ENCODE measurements around the gene GYPC.

GYPC gene

DNA sequence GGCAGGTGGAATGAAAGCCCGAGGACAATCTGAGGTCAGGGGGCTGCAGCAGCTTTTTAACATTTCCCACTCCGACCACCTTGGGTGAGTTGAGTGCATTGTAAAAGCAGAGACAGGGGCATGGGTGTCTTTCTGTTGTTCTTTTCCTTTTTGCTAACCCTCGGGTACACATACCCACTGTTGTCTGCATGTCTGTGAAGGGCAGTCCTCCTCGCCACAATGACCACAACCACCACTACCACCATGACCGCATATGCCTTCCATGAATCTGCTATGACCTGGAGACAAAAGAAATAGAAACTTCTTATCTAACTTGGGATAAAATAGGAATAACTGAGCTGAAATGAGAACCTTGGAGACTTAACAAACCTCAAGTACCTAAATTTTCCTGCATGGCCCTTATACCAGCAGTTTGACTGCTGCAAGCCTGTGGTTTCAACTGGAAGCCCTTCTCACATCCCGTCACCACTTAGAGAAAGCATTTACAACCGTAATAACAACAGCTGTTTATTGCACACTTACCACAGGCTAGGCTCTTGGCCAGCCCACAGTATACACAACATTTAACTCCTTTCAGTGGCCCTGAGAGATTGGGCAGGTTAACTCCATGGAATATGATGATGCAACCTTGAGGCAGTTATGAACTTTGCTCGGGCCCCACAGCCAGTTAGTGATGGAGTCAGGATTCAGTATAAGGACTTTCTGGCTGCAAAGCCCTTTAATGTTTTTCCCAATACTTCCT is 80.3 kb downstream of the GYPC start:
- no peak for DNase-seq

GRCh38 chr2:126739141-126739540 is 83.2 kb downstream of the GYPC start:
- no peak for DNase-seq

- no peak for DNase-seq
Measured at GRCh38 chr2:126744640-126745039, 88.7 kb downstream of the GYPC start.
